GM12872 (cell line): ENCODE data around the gene SCIN.
A peak's percentile ranks its signal among the peaks of the same experiment; 100 is the strongest.

Source experiments
- TF ChIP-seq, protein P1 (sequence below): IDR thresholded peaks from 3 replicates; pipeline ENCODE4 v1.5.1; 2011; ENCODE audit warnings: low read depth, mild to moderate bottlenecking, low read length, moderate library complexity; ENCODE audit not compliant: insufficient read depth

The SCIN gene

DNA sequence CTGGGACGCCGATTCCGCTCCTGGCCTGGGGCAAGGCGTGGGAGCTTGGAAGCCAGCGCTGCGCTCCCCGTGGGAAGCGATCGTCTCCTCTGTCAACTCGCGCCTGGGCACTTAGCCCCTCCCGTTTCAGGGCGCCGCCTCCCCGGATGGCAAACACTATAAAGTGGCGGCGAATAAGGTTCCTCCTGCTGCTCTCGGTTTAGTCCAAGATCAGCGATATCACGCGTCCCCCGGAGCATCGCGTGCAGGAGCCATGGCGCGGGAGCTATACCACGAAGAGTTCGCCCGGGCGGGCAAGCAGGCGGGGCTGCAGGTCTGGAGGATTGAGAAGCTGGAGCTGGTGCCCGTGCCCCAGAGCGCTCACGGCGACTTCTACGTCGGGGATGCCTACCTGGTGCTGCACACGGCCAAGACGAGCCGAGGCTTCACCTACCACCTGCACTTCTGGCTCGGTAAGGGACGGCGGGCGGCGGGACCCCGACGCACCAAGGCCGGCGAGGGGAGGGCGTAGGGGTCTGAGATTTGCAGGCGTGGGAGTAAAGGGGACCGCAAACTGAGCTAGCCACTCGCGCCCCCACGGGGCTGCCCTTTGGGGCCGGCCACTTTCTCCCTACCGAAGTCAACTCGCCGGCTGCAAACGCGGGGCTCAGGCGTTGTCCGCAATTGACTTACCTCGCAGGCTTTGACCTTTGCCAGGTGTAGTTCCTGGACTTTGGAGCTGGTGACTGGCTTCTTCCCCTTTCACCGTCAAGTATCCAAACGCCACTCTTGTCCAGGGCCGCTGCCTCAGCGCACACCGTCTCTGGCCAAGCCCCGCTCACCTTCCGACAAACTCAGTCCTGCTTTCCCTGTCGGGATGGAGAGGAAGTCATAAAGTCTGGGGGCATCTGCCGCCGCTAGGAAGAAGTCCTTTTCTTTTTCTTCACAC, at the start of gene SCIN:
Gene SCIN (plus strand): TSS at position 187 of the 928 bp plus-strand sequence. CDS start 67 bp downstream, at position 254.
- TF ChIP-seq, protein P1, sequence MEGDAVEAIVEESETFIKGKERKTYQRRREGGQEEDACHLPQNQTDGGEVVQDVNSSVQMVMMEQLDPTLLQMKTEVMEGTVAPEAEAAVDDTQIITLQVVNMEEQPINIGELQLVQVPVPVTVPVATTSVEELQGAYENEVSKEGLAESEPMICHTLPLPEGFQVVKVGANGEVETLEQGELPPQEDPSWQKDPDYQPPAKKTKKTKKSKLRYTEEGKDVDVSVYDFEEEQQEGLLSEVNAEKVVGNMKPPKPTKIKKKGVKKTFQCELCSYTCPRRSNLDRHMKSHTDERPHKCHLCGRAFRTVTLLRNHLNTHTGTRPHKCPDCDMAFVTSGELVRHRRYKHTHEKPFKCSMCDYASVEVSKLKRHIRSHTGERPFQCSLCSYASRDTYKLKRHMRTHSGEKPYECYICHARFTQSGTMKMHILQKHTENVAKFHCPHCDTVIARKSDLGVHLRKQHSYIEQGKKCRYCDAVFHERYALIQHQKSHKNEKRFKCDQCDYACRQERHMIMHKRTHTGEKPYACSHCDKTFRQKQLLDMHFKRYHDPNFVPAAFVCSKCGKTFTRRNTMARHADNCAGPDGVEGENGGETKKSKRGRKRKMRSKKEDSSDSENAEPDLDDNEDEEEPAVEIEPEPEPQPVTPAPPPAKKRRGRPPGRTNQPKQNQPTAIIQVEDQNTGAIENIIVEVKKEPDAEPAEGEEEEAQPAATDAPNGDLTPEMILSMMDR = no peak

DNA sequence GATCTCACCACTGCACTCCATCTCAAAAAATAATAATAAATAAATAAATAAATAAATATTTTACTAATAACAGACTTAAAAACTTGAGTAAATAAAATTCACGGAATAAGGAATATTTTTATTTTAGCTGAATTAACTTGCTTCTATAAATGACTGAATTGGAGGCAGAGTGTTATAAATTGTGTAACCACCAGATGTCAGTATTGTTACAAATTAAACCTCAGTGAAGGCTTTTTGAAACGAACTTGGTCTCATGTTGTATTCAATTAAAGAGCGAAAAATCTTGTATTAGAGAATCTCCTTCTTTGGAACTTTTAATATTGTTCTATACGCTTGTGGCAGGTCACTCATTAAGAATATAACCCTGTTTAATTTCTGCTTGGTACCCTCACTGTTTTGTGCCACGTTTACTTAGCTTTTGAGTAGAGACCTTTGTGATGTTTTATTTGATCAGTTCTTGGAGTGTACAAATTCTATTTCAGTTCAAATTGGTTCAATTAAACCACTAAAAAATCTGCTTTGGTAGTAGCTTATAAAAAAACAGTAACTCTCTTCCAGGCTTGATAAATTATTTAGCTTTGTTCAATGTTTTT, 45.6 kb upstream of the SCIN start:
- TF ChIP-seq, protein P1 = peak; percentile 36; the same call in 1 of the 3 replicates

DNA sequence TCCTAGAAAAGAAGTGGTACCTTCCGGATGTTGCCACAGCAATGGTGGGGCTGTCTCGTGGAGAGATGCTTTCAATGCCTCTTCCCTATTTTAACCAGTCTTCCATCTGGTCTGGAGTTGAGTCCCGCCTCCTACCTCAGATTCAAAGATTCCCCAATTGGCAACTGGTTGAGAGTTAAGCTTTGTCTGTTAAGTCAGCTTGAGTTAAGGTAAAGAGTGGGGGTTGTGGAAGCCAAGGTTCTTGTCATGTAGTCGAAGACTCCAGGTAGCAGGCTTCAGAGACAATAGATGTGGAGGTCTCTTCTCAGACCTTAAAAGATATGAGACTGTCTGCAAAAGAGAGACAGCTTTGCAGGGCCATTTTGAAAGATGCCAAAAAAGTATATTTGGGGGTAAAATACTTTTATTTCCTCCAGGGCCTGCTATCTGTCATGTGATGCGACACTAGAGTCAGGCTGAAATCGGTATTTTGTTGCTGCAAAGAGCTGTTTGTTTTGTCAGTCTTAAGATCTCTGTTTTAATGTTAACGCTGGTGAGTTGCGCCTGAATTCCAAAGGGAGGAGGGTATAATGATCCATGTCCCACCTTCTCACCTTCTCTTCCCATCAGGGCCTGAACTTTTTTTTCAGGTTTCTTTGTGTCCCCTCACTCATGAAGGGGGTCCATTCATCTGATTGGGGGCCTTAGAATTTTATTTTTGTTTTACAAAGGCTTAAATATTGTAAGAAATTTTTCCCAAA, 40.4 kb upstream of the SCIN start:
- TF ChIP-seq, protein P1 = no peak

DNA sequence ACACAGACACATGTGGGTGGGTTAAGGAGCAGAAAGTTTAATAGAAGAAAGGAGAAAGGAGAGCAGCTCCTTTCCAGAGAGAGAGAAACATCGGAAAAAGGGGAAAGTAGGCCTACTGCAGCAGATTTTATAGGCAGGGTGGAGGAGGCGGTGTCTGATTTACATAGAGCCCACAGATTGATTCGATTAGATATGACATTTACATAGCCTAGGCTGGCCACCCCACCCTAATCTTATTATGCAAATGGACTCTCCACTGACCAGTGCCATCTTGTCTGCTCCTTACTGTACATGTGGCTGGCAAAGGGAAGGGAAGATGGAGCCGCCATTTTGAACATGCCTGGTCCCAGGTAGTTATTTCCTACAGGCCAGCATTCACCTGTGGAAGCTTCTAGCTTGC, 38.7 kb upstream of the SCIN start:
- TF ChIP-seq, protein P1 = no peak

DNA sequence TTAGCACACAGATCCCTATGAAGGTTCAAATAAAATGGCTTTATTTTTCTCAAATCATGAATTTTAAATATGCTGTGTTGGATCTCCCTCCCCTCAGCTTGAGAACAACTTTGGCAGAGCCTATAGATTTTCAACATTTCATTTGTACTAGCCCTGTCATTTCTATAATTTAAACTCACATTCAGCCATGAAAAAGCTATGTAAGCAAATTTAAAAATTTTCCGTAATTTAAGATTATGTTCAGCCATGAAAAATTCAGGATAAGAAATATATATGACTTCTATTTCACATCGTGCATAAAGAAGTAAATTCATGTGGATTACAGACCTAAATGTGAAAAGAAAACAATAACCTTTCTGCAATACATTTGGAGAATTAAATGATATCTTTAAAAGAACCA, 36.5 kb upstream of the SCIN start:
- TF ChIP-seq, protein P1 = no peak

DNA sequence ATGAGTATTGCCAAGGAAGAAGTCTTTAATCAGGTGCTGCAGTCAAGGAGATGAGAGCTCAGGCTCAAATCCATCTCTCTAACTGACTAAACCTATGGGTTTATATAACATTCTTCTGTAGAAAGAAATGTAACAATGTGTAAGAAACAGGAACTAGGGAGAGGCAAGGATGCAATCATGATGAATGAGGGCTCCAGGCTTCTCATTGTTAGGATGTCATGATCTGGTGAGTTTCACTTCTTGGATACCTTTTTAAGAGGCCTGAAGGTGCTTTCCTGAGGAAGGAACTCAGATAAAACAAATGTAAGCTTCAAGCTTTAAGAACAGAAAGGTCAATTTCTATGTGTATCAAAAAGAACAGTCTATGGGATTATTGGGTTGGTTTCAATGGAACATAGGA, 30.8 kb upstream of the SCIN start:
- TF ChIP-seq, protein P1 = no peak

DNA sequence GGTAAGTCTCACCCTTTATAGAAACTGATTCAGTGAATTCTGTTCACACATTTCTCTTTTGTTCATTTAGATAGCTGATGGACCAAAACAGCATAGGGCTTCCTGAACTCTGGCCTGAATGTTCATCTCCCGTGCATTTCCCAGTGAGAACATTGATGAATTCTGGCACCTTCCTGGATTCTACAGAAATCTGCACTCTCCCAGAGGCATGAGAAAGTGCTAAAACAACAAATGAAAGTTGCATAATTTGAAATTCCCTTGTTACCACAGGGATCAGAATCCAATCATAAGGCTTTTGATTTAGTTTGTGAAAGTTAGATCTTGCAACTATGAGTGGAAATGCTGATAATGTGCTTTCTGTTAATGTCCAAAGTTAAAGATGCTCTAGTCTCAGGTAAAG, 29.7 kb upstream of the SCIN start:
- TF ChIP-seq, protein P1 = no peak
